Femur (tissue), 1 donor: ENCODE measurements around the gene GRIN2C.

Source experiments
- DNase-seq: peaks from one replicate; pipeline ENCODE4 v3.0.0-alpha.2; 2017

Gene GRIN2C

DNA sequence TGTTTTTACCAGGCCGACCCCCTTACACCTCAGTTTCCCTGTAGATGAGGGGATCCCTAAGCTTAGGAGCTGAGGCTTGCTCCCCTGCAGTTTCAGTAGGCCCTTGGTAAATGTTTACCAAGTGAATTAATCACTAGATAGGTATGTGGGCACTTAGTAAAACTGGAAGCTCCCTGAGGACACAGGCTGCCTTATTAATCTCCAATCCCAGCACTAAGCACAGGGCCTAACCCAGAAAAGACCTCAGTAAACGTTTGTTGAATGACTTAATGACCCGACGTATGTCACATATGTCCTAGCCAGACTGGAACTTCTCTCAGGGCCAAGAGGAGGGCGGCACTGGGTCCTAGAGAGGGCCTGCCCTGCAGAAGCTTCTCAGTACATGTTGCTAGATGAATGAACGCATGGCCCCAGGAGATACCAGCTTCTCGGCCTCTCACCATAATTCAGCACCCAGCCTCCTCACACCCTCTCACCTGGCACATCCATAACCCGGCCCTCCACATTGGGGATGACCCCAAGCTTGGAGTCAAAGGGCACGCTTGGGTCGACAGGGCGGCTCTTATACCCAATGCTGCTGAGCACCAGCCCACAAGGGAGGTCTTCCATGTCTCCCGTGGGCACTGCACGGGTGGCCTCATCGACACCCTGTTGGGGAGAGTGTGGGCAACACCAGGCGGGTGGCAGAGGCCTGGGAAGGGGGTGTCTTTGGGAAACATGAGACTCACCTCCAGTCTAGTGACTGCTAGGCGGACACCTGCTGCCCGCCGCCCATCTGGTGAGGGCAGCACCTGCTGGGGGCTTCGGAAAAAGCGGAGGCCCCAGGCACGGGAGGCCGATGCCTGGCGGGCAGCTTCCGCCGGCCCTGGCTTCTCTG, 4.0 kb upstream of the GRIN2C start:
- no peak for DNase-seq

DNA sequence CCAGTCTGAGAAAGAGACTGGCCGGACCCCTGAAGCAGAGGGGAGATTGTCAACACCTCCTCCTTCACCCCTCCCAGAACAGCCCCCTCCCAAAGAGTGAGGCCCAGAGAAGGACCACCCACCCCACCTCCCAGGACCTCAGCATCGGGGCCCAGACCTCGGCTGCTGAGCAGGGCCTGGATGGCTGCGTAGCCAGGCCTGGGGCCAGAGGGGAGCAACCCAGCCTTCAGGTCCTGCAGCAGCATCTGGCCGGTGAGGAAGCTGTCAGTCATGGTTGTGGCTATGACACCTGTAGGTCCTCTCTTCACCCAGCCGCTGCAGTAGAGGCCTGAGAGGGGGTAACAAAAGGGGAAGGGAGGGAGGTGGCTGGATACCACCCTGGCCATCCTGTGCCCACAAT, 3.2 kb upstream of the GRIN2C start:
- DNase-seq, result no peak

DNA sequence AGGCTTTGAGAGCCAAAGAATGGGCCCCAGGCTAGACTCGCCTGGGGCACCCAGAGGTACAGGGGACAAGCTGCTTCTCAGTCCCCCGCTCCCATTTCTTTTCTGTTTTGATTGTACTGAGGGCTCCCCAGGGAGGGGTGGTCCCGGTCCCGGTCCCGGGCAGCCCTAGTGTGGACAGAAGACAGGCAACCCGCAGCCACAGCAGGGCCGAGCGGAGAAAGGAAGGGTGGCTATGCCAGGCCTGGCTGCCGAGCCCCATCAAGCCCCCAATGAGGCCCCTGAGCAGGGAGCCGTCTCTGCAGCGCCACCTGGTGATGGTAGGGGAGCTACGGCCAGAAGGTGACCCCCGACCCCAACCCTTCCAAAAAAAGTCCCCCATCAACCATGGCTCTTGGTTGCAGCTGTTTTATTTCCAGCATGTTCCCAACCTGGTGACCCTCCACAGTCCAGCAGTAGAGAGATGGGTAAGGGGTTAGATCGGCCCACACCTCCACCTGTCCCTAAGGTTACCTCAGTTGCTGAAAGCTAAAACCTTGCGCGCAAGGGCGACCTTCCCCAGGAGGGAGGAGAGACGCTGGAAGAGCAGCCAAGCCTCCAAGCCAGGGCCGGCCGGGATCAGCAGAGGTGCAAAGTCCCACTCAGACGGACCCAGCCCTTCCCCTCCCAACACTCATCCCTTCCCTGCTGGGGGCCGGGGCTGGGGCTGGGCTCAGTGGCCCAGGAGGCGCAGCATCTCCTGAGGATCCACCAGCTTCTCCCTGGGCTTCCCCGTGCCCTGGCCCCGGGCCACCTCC, 2.6 kb upstream of the GRIN2C start:
- peak; percentile 76 for DNase-seq

DNA sequence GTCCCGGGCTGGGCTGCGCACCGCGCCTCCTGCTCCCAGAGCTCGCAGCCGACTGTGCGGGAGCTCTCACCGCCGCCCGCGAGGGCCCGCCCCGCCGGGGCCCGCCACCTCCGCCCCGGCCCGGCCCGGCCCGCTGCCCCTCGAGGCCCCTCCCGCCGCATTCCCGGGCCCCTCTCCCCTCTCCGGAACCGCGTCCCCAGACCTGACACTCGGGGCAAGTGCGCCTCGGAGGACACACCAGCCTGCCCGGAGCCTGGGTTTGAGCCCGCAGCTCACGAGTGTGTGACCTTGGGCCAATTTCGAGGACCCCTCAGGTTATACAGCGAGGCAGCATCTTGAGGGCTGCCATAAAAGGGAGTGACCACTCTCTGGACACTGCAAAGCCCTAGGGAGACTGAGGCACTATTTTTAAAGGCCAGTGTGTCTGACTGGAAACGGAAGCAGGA, 2.0 kb upstream of the GRIN2C start:
- DNase-seq, result no peak

DNA sequence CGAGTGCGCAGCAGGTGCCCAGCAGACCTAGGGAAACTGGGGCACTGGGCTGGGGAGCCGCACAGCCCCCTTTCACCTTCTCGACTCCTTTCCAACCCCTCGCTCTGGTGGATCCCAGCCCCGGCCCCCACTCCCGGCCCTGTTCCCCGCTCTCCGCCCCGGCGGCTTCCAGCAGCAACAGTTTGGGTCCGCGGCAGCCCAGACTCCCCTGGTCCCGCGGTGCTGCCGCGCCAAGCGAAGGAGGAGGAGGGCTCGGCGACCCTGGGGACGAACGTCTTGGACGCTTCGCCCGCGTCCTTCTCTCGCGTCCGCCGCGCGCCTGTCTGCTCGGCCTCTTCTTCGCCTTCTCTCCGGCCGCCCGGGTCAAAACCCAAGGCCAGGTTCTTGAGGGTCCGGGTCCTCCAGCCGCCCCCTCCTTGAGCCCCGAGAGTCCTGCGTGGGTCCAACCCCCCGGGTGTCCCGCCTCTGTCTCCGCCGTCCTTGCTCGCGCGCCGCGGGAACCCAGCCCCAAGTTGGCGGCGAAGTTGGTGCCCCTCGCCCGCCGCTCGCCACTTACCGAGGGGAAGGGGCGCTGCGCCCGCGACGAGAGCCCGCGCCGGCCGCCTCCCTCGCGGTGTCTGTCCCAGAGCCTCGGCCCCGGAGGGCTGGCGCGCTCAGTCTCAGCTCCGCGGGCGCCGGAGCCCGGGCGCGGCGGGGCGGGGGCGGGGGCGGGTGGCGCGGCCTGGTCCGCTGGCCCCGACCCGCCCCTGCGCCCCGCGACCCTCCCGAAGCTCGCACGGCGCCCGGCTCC, 1.4 kb upstream of the GRIN2C start:
- no peak for DNase-seq

DNA sequence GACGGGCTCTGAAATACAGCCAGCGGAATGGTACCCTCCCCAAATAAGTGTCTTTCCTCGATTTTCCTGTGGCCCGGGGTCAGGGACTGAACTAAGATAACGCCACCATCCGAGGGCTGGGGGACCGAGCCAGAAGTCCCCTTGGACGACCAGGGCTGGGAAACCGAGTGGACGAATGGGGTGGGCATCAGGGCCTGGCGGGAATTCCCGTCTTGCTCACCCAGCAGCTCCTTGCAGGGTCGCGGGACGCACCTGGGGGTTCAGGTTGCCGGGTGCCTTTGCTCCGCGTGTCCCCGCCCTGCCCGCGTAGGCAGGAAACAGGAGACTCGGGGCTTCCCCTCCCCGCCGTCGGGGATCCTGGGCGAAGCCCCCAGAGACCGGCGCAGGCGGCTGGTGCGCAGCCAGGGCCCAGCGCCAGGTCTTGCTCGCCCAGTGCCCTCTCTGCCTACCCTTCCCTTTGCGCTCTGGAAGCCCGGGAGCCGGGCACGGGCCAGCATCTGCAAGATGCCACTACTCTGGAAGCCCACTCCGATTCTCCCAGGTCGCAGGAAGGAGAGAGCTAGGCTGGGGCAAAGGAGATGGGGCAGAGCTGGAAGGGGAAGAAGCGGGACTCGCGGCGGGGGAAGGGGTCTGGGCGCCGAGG, 665 bp upstream of the GRIN2C start:
- DNase-seq, result no peak

DNA sequence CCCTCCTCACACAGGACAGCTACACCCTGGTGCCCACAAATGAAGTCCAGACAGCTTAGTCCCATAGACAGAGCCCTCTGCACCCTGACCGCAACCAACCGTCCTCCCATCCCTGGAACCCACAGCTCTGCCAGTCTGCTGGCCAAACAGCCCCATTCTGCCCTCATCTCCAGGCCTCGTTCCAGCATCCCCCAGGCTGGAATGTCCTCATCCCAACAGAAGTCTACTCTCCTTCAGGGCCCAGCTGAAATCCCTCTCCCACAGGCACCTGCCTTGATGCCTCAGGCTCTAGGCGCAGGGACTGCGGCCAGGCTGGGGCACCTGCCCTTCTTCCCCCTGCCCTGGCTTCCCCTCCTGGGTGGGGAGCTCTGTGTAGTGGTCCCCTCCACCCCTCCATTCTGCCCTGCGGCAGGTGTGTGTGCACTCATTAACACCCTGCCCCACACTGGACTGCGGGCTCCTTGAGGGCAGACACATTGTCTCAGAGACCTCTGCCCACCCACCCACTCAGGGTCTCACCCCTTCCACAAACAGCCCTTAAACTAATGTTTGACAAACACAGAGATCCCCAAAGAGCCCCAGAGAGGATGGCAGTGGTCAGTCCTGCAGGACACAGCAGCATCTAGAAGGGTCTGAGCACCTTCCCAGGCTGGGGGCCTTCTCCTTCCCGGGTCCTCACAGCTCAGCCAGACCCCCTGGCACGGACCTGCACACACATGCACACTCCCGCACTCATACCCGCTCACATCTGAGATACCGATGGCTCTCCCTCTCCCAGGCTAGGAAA, 820 bp downstream of the GRIN2C start:
- no peak for DNase-seq

DNA sequence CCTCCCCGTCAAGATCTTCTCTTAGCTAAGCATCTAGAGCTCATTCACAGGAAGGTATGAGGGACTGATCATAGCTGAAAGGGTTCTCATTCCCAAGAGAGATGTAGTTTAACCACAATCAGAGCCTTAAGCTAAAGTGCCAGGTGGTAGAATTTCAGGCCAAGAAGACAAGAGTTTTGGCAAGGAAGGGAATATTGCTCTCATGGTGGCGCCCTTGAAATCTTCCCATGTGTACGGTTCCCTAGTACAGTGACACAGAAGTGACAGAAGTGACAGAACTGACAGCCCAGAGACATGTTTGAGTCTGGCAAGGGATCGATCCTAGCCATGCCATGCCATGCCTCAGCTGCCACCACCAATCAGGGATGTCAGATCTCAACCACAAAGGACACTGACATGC, 2.5 kb downstream of the GRIN2C start:
- no peak for DNase-seq

DNA sequence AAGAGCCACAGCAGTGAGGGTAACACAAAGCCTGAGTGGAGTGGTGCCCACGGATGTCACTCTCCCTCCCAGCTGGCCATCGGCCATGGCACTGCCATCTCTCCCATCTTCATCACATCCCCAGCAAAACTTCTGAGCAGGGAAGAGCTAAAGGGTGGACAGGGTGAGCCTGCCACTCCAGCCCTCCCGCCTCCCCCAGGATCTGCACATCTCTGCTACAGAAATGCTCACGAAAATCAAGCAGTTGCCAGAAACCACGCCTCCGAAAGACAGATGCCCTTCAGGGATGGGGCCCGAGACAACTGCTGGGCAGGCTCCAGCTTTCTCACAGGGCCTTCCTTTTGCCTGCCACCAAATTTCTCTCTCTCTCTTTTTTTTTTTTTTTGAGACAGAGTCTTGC, 3.6 kb downstream of the GRIN2C start:
- DNase-seq, result no peak

DNA sequence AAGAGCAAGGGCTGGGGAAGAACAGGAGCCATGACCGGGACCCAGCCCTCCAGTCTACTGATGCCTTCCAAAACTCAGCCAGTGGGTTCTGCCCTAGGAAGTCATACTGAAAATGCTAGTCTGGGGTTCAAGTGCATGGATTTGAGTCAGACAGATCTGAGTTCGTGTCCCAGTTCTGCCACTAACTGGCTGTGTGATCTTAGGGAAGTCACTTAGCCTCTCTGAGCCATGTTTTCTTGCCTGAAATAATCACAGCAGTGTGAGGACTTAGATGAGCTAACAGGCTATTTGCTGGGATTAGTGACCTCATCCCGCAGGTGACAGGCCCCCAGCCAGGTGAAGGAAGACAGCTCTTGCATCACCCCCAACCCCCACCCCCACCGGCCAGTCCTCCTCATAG, 4.4 kb downstream of the GRIN2C start:
- no peak for DNase-seq

DNA sequence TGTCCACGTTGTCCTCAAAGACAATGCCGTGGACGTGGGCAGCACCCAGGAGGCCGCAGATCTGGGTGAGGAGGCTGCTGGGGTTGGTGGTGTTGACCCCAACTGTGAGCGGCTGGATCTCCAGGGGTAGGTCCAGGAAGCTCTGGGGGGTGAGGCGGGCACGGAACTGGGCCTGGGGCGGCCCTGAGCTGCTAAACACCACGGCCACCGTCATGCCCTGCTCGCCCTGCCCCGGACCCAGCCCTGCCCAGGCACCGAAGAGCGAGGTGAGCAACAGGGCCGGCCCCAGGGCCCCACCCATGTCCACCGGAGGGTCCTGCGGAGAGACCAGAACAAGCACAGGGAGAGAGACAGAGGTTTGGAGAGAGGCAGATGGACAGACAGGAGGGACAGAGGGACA, 4.9 kb downstream of the GRIN2C start:
- no peak for DNase-seq

DNA sequence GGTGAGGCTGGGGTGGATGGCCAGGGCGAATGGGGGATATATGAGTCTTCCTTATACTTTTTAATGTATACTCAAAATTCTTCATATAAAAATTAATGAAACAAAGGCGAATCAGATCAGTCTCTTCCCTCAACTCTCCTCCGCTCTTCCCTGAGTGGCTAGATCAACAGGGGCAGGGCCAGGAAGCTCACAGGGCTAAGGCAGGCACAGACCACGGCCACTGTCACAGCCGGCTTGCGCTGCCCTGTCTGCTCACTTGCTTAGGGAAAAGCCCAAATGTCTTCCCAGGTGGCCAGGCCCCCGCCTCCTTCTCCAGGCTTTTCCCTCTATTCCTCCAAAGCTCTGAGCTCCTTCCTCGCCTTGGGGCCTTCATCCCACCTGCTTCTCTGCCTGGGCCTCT, 6.0 kb downstream of the GRIN2C start:
- no peak for DNase-seq

DNA sequence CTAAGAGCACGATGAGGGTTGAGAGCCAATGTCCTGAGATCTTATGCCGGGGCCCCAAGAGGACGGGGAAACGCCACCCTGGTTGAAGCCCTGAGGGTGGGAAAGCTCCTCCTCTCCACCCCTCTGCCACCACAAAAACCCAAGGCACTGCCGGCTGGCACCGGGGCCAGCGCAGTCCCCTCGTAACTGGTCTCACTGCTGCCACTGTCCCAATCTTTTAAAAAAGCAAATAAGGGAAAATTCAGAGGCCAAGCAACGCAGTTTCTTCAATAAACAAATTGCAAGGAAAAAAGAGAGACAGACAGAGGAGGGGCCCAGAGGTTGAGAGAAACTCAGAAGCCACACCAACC, 6.7 kb downstream of the GRIN2C start:
- no peak for DNase-seq

DNA sequence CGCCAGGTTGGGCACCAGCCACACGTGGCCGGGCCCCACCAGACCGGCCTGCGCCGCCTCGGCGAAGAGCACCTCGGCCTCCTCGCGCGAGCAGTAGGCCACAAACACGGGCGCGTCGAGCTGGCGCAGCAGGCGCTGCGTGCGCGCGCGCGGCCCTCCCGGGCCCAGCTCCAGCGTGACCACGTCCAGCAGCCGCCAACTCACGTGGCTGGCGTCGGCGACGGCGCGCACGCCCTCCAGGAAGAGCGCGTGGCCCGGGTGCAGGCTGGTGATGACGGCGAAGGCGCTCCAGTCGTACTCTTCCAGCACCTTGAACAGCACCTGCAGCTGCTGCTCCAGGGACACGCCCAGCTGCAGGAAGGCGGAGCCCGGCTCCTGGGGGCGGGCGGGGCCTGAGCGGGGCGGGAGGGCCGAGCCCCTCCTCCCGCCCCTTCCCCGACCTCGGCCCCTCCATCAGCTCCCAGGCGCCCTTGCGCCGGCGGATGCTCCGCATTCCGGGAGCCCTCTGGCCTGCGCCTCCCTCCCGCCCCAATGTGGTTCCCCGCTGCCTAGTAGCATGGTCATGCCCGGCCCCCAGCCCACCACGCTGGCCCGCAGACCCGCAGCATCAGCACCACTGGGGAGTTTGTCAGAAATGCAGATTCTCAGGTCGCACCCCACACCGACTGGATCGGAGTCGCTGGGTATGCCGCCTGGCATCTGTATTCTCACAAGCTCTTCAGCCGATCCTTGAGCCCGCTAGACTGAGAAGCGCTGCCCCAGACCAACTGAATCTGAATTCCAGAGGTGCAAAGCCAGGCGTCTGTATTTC, 7.2 kb downstream of the GRIN2C start:
- DNase-seq, result no peak

DNA sequence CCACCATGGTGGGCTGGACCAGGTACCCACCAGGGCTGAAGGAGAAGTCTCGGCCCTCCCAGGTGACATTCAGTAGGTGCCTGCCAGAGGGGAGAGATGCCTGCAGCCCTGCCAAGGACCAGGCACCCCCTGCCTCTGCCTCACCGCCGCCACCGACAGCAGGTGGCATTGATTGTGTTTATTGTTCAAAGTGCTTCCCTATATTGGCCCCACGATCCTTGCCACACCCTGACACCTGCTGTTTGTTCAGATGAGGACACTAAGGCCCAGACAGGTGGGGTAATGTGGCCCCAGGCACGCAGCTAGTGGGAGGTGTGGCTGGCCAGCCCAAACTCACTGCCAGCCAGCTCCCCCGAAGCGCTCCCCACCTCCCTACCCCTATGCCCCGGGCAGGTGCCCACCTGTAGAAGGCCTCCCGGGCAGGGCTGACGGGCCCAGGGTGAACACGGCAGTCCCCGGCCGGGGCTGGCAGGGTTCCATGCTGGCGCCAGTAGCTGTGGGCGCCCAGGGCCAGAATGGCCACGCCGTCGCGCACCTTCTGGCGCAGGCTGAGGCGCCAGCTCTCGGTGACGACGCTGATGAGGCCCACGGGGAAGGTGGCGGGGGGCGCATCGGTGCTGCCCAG, 8.0 kb downstream of the GRIN2C start:
- DNase-seq, result no peak

DNA sequence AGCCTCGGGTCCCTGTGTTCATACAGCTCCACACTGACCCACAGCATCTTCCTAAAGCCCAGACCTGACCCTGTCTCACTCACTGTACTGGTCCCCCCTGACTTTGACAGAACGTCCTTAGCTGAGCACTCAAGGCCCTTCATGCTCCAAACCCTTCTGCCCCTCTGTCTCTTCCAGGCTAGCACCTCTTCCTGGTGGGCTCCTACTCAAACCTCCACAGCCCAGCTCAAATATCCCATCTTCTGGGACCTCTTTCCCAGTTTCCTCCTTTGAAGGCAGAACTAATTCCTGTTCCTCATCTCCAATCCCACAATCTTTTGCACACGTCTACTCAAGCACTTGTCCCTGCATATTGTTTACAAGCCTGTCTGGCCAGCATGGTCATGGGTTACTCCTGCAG, 8.8 kb downstream of the GRIN2C start:
- DNase-seq, result no peak

DNA sequence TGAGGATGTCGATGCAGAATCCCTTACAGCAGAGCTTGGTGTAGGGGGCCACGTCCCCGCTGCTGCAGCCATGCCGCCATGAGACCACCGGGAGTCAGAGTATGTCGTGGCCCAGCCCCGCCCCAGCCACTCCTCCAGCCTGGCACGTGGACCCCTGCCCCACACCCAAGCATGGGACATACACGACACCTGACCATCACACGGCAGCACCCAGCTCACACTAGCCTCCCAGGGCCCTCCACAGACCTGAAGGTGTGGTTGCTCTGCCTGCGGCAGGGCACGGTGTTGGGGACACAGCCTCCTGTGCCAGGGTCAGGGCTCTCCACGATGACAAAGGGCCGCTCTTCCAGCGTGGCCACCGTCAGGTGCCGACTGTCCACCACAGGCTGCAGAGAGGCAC, 9.4 kb downstream of the GRIN2C start:
- DNase-seq, result no peak

DNA sequence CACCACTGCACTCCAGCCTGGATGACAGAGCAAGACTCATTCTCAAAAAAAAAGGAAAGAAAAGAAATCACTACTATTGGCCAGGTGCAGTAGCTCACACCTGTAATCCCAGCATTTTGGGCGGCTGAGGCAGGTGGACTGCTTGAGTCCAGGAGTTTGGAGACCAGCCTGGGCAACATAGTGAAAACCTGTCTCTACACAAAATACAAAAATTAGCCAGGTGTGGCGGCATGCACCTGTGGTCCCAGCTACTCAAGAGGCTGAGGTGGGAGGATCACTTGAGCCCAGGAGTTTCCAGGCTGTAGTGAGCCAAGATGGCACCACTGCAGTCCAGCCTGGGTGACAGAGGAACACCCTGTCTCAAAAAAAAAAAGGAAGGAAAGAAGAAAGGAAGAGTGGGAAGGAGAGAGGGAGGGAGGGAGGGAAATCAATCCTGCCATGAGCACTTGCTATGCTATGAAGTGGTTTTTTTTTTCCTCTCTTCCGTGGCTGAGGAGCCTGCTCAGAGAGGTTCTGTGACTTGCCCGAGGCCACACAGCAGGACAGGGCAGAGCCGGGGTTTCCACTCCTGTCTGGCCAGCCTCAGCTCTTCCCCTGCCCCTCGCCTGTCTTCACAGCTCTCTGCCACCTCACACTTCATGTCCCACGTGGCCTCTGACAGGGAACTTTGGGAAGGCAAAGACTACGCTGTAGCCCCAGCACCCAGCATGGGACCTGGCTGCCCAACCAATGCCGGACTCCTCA, 10.9 kb downstream of the GRIN2C start:
- DNase-seq, result no peak

DNA sequence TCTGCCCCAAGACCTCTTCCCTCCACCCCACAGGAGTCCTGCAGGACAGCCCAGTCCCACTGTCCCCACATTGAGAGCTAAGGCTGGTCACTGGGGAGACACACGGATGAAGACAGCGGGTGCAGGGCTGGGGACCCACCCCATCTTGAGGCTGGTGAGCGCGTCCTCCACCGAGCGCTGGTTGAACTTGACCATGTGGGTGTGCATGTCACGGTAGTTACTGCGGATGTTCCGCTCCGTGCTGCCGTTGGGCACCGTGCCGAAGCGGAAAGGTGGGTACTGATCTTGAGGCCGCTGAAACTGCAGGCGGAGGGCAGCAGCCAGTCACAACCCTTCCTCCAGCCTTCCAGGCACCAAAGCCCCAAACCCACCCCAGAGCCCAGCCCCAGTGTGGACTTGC, 13.1 kb downstream of the GRIN2C start:
- DNase-seq, result no peak

DNA sequence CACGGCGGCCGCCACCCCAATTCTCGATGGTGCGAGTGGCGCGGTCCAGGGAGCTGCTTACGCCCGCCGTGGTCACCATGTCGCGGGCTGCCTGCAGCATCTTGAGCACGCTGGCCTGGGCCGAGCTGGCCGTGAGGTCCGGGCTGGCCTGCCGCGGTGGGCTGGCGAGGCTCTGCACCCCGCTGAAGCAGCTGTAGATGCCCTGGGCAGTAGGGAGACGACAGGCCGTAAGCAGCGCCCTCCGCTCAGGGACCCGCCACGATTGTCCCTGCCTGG, 16.4 kb downstream of the GRIN2C start:
- DNase-seq, result no peak
